ENCODE measurements around the gene SLC37A1.

Gene SLC37A1

GRCh38 chr21:42471716-42472330 lies 41.8 kb upstream of the SLC37A1 start:
- TF ChIP-seq REST (IDR thresholded peaks at IDR 0.05; ENCODE audit: insufficient read depth in 1 of 2, low read depth in 2 of 2, low read length in 2 of 2) = no peak
- TF ChIP-seq TAF1 (IDR thresholded peaks at IDR 0.05; ENCODE audit: borderline replicate concordance, insufficient read depth, low read length) = no peak
- no peak for TF ChIP-seq FOXP2 (optimal IDR thresholded peaks at IDR 0.05; ENCODE audit: borderline replicate concordance, extremely low read depth, extremely low read length, insufficient read depth)
- TF ChIP-seq POLR2AphosphoS5 (IDR thresholded peaks at IDR 0.05; ENCODE audit: low read depth, low read length) = no peak
- TF ChIP-seq SIN3A (IDR thresholded peaks at IDR 0.05; ENCODE audit: borderline replicate concordance, insufficient read depth, low read length) = no peak

- no peak for TF ChIP-seq REST (IDR thresholded peaks at IDR 0.05; ENCODE audit: insufficient read depth in 1 of 2, low read depth in 2 of 2, low read length in 2 of 2)
- no peak for TF ChIP-seq TAF1 (IDR thresholded peaks at IDR 0.05; ENCODE audit: borderline replicate concordance, insufficient read depth, low read length)
Measured at GRCh38 chr21:42472521-42472920, 41.1 kb upstream of the SLC37A1 start.

- TF ChIP-seq REST (IDR thresholded peaks at IDR 0.05; ENCODE audit: insufficient read depth in 1 of 2, low read depth in 2 of 2, low read length in 2 of 2) (no peak), FOXP2 (optimal IDR thresholded peaks at IDR 0.05; ENCODE audit: borderline replicate concordance, extremely low read depth, extremely low read length, insufficient read depth) (no peak), TAF1 (IDR thresholded peaks at IDR 0.05; ENCODE audit: borderline replicate concordance, insufficient read depth, low read length) (no peak), SIN3A (IDR thresholded peaks at IDR 0.05; ENCODE audit: borderline replicate concordance, insufficient read depth, low read length) (no peak), POLR2AphosphoS5 (IDR thresholded peaks at IDR 0.05; ENCODE audit: low read depth, low read length) (no peak)
Measured at GRCh38 chr21:42473498-42474042, 40.1 kb upstream of the SLC37A1 start.

- no peak for TF ChIP-seq TAF1 (IDR thresholded peaks at IDR 0.05; ENCODE audit: borderline replicate concordance, insufficient read depth, low read length)
- TF ChIP-seq SIN3A (IDR thresholded peaks at IDR 0.05; ENCODE audit: borderline replicate concordance, insufficient read depth, low read length) = no peak
- no peak for TF ChIP-seq REST (IDR thresholded peaks at IDR 0.05; ENCODE audit: insufficient read depth in 1 of 2, low read depth in 2 of 2, low read length in 2 of 2)
Measured at GRCh38 chr21:42474043-42474831, 39.4 kb upstream of the SLC37A1 start.
